ENCODE data around the gene PABPN1. TPM values are rescaled to one million over a fixed set of nuclear protein-coding genes. Genes with fewer than 3 reads are reported as not detected.

The PABPN1 gene
- total RNA-seq, 1 experiment from 2014 or later = 184 TPM

DNA sequence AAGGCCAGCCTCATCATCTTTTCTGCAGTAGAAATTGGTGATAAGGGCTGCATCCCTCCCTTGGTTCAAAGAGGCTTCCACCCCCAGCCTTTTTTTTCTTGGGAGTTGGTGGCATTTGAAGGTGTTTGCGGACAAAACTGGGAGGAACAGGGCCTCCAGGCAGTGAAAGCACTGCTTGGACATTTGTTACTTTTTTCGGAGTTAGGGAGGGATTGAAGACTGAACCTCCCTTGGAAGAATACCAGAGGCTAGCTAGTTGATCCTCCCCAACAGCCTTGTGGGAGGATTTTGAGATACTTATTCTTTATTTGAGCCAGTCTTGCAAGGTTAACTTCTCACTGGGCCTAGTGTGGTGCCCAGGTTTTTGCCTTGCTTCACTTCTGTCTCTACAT, 3.2 kb downstream of the PABPN1 start:
- ChIA-PET CTCF (no interaction called here), RAD21 (ENCODE audit: low non-redundant PET in 1 of 2, low total read pairs in 2 of 2, uncharacterized antibody in 2 of 2, unreplicated experiment in 2 of 2) (no interaction called here), POLR2A (no interaction called here)
- TF ChIP-seq ELF1 (IDR thresholded peaks at IDR 0.05; ENCODE audit: borderline replicate concordance, low read depth) (no peak), ZNF274 (IDR thresholded peaks at IDR 0.05; ENCODE audit: low read depth, low read length) (no peak), EZH2phosphoT487 (IDR thresholded peaks at IDR 0.05; ENCODE audit: borderline replicate concordance) (no peak), SIN3A (IDR thresholded peaks at IDR 0.05; ENCODE audit: low read depth) (no peak), POLR2A (IDR thresholded peaks at IDR 0.05; ENCODE audit: borderline replicate concordance, extremely low read depth, insufficient read depth, insufficient read length) (no peak), SP1 (IDR thresholded peaks at IDR 0.05; ENCODE audit: low read depth) (no peak), EGR1 (IDR thresholded peaks at IDR 0.05; ENCODE audit: low read depth) (no peak), CEBPB (IDR thresholded peaks at IDR 0.05; ENCODE audit: low read depth) (no peak), POLR2AphosphoS5 (IDR thresholded peaks at IDR 0.05; ENCODE audit: low read depth, low read length) (no peak), CBX3 (IDR thresholded peaks at IDR 0.05; ENCODE audit: low read depth) (no peak), ZFX (IDR thresholded peaks at IDR 0.05) (no peak), EZH2 (IDR thresholded peaks at IDR 0.05) (no peak), TCF7L2 (IDR thresholded peaks at IDR 0.05; ENCODE audit: borderline replicate concordance, extremely low read depth, insufficient read depth, insufficient read length) (no peak), JUND (IDR thresholded peaks at IDR 0.05) (no peak), FOSL1 (IDR thresholded peaks at IDR 0.05; ENCODE audit: low read depth) (no peak)
- TF ChIP-seq, protein P1, sequence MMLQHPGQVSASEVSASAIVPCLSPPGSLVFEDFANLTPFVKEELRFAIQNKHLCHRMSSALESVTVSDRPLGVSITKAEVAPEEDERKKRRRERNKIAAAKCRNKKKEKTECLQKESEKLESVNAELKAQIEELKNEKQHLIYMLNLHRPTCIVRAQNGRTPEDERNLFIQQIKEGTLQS (IDR thresholded peaks at IDR 0.05) = no peak
- TF ChIP-seq, protein P2, sequence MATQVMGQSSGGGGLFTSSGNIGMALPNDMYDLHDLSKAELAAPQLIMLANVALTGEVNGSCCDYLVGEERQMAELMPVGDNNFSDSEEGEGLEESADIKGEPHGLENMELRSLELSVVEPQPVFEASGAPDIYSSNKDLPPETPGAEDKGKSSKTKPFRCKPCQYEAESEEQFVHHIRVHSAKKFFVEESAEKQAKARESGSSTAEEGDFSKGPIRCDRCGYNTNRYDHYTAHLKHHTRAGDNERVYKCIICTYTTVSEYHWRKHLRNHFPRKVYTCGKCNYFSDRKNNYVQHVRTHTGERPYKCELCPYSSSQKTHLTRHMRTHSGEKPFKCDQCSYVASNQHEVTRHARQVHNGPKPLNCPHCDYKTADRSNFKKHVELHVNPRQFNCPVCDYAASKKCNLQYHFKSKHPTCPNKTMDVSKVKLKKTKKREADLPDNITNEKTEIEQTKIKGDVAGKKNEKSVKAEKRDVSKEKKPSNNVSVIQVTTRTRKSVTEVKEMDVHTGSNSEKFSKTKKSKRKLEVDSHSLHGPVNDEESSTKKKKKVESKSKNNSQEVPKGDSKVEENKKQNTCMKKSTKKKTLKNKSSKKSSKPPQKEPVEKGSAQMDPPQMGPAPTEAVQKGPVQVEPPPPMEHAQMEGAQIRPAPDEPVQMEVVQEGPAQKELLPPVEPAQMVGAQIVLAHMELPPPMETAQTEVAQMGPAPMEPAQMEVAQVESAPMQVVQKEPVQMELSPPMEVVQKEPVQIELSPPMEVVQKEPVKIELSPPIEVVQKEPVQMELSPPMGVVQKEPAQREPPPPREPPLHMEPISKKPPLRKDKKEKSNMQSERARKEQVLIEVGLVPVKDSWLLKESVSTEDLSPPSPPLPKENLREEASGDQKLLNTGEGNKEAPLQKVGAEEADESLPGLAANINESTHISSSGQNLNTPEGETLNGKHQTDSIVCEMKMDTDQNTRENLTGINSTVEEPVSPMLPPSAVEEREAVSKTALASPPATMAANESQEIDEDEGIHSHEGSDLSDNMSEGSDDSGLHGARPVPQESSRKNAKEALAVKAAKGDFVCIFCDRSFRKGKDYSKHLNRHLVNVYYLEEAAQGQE (IDR thresholded peaks at IDR 0.05; ENCODE audit: low read depth) = no peak
- TF ChIP-seq, protein P3, sequence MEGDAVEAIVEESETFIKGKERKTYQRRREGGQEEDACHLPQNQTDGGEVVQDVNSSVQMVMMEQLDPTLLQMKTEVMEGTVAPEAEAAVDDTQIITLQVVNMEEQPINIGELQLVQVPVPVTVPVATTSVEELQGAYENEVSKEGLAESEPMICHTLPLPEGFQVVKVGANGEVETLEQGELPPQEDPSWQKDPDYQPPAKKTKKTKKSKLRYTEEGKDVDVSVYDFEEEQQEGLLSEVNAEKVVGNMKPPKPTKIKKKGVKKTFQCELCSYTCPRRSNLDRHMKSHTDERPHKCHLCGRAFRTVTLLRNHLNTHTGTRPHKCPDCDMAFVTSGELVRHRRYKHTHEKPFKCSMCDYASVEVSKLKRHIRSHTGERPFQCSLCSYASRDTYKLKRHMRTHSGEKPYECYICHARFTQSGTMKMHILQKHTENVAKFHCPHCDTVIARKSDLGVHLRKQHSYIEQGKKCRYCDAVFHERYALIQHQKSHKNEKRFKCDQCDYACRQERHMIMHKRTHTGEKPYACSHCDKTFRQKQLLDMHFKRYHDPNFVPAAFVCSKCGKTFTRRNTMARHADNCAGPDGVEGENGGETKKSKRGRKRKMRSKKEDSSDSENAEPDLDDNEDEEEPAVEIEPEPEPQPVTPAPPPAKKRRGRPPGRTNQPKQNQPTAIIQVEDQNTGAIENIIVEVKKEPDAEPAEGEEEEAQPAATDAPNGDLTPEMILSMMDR (IDR thresholded peaks at IDR 0.05 in 2 of 3, conservative IDR thresholded peaks at IDR 0.05 in 1 of 3; ENCODE audit: borderline replicate concordance in 1 of 3, insufficient read depth in 1 of 3, low read depth in 2 of 3, low read length in 2 of 3) = no peak
- TF ChIP-seq, protein P4, sequence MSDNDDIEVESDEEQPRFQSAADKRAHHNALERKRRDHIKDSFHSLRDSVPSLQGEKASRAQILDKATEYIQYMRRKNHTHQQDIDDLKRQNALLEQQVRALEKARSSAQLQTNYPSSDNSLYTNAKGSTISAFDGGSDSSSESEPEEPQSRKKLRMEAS (IDR thresholded peaks at IDR 0.05) = no peak
- TF ChIP-seq, protein P5, sequence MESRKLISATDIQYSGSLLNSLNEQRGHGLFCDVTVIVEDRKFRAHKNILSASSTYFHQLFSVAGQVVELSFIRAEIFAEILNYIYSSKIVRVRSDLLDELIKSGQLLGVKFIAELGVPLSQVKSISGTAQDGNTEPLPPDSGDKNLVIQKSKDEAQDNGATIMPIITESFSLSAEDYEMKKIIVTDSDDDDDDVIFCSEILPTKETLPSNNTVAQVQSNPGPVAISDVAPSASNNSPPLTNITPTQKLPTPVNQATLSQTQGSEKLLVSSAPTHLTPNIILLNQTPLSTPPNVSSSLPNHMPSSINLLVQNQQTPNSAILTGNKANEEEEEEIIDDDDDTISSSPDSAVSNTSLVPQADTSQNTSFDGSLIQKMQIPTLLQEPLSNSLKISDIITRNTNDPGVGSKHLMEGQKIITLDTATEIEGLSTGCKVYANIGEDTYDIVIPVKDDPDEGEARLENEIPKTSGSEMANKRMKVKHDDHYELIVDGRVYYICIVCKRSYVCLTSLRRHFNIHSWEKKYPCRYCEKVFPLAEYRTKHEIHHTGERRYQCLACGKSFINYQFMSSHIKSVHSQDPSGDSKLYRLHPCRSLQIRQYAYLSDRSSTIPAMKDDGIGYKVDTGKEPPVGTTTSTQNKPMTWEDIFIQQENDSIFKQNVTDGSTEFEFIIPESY (IDR thresholded peaks at IDR 0.05; ENCODE audit: extremely low read depth, insufficient replicate concordance, low read length) = no peak
- Histone ChIP-seq H3K4me2 (ENCODE audit: low read length) (no peak overlapping the region), H3K27me3 (ENCODE audit: insufficient read depth, low read length) (no peaks in the 10 kb centered on the region), H3K9me3 (ENCODE audit: control insufficient read depth in 1 of 2, insufficient read depth in 1 of 2, low read depth in 1 of 2, low read length in 2 of 2) (no peaks in the 10 kb centered on the region), H4K20me1 (ENCODE audit: insufficient read depth) (no peaks in the 10 kb centered on the region), H3K36me3 (ENCODE audit: control insufficient read depth in 1 of 2, insufficient read depth in 2 of 2, low read length in 2 of 2) (peaks cover 30 to 31% of the 10 kb centered on the region in 2 experiments; a peak in 3 of 4 replicates), H3K4me3 (replicated peaks in 1 of 2; ENCODE audit: low read depth in 1 of 2, low read length in 2 of 2) (no peak overlapping the region), H3K9ac (ENCODE audit: low read length) (no peak overlapping the region), H3K4me1 (ENCODE audit: control insufficient read depth in 1 of 2, insufficient read depth in 2 of 2, low read length in 2 of 2) (peaks cover 12 to 23% of the 10 kb centered on the region in 2 experiments; a peak in 3 of 4 replicates), H3K79me2 (ENCODE audit: insufficient read depth, low read length) (peaks cover 30% of the 10 kb centered on the region), H3K9me2 (ENCODE audit: insufficient read depth) (no peaks in the 10 kb centered on the region), H3K27ac (ENCODE audit: low read depth, low read length) (no peak overlapping the region), H2AFZ (ENCODE audit: low read depth, low read length, poor library complexity, severe bottlenecking) (no peak overlapping the region)
- no TSS peak for BruUV-seq (replicated peaks)
- no peak for ATAC-seq
- no peak for DNase-seq (ENCODE audit: low read depth, low spot score)
- intact Hi-C loops (cut with micrococcal nuclease) = no loop called here
